ENCODE results near the gene FERMT2. TPM values are rescaled to one million over a fixed set of nuclear protein-coding genes. Genes with fewer than 3 reads are reported as not detected.

Gene FERMT2
- total and polyA plus RNA-seq, 2 experiments from 2014 or later, result 108 to 148 TPM

DNA sequence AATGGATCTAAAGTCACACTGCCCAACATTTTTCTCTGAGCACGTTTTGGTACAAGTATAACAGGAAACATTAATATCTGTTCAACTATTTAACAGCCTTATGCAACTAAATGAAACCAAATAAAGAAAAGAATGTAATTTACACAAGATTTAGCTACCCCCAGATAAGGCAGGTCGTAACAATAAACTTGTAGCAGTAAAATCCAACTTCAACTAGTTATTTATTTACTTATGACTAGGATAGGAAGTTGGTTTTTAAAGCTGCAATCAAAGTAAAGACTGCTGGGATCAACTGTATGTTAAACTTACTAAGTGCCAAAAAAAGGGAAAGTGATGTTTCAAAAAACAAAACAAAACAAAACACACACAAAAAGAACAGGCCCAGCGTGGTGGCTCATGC, 30.9 kb downstream of the FERMT2 start (continued):
- TF ChIP-seq, protein P1, sequence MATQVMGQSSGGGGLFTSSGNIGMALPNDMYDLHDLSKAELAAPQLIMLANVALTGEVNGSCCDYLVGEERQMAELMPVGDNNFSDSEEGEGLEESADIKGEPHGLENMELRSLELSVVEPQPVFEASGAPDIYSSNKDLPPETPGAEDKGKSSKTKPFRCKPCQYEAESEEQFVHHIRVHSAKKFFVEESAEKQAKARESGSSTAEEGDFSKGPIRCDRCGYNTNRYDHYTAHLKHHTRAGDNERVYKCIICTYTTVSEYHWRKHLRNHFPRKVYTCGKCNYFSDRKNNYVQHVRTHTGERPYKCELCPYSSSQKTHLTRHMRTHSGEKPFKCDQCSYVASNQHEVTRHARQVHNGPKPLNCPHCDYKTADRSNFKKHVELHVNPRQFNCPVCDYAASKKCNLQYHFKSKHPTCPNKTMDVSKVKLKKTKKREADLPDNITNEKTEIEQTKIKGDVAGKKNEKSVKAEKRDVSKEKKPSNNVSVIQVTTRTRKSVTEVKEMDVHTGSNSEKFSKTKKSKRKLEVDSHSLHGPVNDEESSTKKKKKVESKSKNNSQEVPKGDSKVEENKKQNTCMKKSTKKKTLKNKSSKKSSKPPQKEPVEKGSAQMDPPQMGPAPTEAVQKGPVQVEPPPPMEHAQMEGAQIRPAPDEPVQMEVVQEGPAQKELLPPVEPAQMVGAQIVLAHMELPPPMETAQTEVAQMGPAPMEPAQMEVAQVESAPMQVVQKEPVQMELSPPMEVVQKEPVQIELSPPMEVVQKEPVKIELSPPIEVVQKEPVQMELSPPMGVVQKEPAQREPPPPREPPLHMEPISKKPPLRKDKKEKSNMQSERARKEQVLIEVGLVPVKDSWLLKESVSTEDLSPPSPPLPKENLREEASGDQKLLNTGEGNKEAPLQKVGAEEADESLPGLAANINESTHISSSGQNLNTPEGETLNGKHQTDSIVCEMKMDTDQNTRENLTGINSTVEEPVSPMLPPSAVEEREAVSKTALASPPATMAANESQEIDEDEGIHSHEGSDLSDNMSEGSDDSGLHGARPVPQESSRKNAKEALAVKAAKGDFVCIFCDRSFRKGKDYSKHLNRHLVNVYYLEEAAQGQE (IDR thresholded peaks at IDR 0.05; ENCODE audit: unreplicated experiment), result no peak
- TF ChIP-seq EZH2phosphoT487 (IDR thresholded peaks at IDR 0.05; ENCODE audit: unreplicated experiment), result no peak
- no peak for TF ChIP-seq ETS1 (IDR thresholded peaks at IDR 0.05)
- TF ChIP-seq CTCF (conservative IDR thresholded peaks at IDR 0.05; ENCODE audit: low read depth in 2 of 2), result no peak
- no peak for TF ChIP-seq JUNB (IDR thresholded peaks at IDR 0.05; ENCODE audit: unreplicated experiment)

- Histone ChIP-seq H3K27me3 (ENCODE audit: insufficient read depth) (no peaks in the 10 kb centered on the region), H3K9me2 (ENCODE audit: insufficient read depth) (no peaks in the 10 kb centered on the region), H3K79me2 (replicated peaks; ENCODE audit: insufficient read depth) (peaks cover 83% of the 10 kb centered on the region), H3K27ac (ENCODE audit: low read depth) (0 out of 2 replicates have a peak overlapping the region, but pooled peaks have one; percentile 6), H3K36me3 (ENCODE audit: insufficient read depth) (0 out of 2 replicates have a peak, but pooled peaks cover 7% of the 10 kb centered on the region), H3K4me1 (ENCODE audit: insufficient read depth) (peaks cover 13% of the 10 kb centered on the region), H3F3A (replicated peaks; ENCODE audit: low read depth) (no peaks in the 10 kb centered on the region), H3K4me3 (no peak overlapping the region), H4K20me1 (replicated peaks; ENCODE audit: insufficient read depth) (peaks cover 10% of the 10 kb centered on the region; the same call in 1 of the 2 replicates), H2AFZ (no peak overlapping the region), H3K4me2 (no peak overlapping the region)
- Mint-ChIP-seq H3K36me3 (ENCODE audit: low read depth) (peaks cover 22% of the 10 kb centered on the region), H3K9me3 (no peaks in the 10 kb centered on the region), H3K27me3 (ENCODE audit: insufficient read depth, low read depth, poor library complexity) (peaks cover 1% of the 10 kb centered on the region), H3K4me1 (peaks cover 19% of the 10 kb centered on the region), H3K27ac (no peak overlapping the region), H3K4me3 (no peak overlapping the region)
- no peak for ATAC-seq
- DNase-seq (ENCODE audit: low spot score), result no peak
- TF ChIP-seq ZNF114 (CRISPR knock-in tag; IDR thresholded peaks at IDR 0.05), result no peak
Measured at GRCh38 chr14:52918486-52918885, 32.4 kb downstream of the FERMT2 start.

DNA sequence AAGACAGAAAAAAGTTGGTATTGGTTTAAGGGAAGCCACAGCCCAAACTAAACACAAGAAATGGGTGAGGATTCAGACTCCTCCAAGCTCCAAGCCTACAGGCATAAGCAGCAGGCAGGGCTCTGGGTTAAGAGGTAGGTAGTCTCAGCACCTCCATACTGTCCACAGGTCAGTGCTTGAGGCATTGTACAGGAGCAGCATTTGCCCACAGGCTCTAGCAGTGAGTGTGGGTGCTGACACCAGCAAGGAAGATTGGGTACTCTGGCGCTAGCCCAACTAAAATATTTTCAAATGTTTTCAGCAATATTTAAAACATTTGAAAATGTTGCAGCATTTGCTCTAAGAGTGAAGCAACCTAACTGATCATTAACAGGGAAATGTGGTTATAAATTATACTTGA, 33.1 kb downstream of the FERMT2 start:
- H3K4me3 Mint-ChIP-seq, result no peak overlapping the region
- no peaks in the 10 kb centered on the region for H3K27me3 Mint-ChIP-seq (ENCODE audit: insufficient read depth, low read depth, poor library complexity)
- Histone ChIP-seq H3K27ac (ENCODE audit: low read depth) (0 out of 2 replicates have a peak overlapping the region, but pooled peaks have one; percentile 6), H3K4me2 (no peak overlapping the region), H3K27me3 (ENCODE audit: insufficient read depth) (no peaks in the 10 kb centered on the region), H3K79me2 (replicated peaks; ENCODE audit: insufficient read depth) (peaks cover 82% of the 10 kb centered on the region), H3K9me2 (ENCODE audit: insufficient read depth) (no peaks in the 10 kb centered on the region), H4K20me1 (replicated peaks; ENCODE audit: insufficient read depth) (peaks cover 8% of the 10 kb centered on the region; the same call in 1 of the 2 replicates), H3K4me1 (ENCODE audit: insufficient read depth) (peaks cover 10% of the 10 kb centered on the region), H3K4me3 (no peak overlapping the region), H3K36me3 (ENCODE audit: insufficient read depth) (0 out of 2 replicates have a peak, but pooled peaks cover 7% of the 10 kb centered on the region), H3F3A (replicated peaks; ENCODE audit: low read depth) (no peaks in the 10 kb centered on the region), H2AFZ (no peak overlapping the region)
- TF ChIP-seq CREB1 (CRISPR knock-in tag; IDR thresholded peaks at IDR 0.05; ENCODE audit: low read depth) (no peak), ZNF114 (CRISPR knock-in tag; IDR thresholded peaks at IDR 0.05) (no peak), ZNF331 (CRISPR knock-in tag; IDR thresholded peaks at IDR 0.05; ENCODE audit: low read depth) (no peak), STAT1 (IDR thresholded peaks at IDR 0.05; ENCODE audit: unreplicated experiment) (no peak), CTCF (conservative IDR thresholded peaks at IDR 0.05; ENCODE audit: low read depth in 2 of 2) (no peak), EZH2 (IDR thresholded peaks at IDR 0.05; ENCODE audit: low read depth, unreplicated experiment) (no peak)
- TF ChIP-seq, protein P1 (IDR thresholded peaks at IDR 0.05; ENCODE audit: unreplicated experiment), result no peak
- DNase-seq (ENCODE audit: low spot score) (no peak), ATAC-seq (no peak)
- peaks cover 15% of the 10 kb centered on the region for H3K4me1 Mint-ChIP-seq
- no peaks in the 10 kb centered on the region for H3K9me3 Mint-ChIP-seq
- H3K27ac Mint-ChIP-seq, result no peak overlapping the region
- peaks cover 22% of the 10 kb centered on the region for H3K36me3 Mint-ChIP-seq (ENCODE audit: low read depth)

Measured in GM23338 (cell line).